NCI-H226 (cell line): ENCODE data around the gene CDC42SE1.
A peak's percentile ranks its signal among the peaks of the same experiment; 100 is the strongest.
"Not testable (repeated sequence)": the region's sequence is repeated elsewhere in the genome, so short reads cannot be mapped to it uniquely, and the experiment has no call there.

ENCODE experiments used
- DNase-seq: peaks from one replicate; pipeline ENCODE4 v3.0.0-alpha.2; 2015

CDC42SE1 gene, protein sequence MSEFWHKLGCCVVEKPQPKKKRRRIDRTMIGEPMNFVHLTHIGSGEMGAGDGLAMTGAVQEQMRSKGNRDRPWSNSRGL

DNA sequence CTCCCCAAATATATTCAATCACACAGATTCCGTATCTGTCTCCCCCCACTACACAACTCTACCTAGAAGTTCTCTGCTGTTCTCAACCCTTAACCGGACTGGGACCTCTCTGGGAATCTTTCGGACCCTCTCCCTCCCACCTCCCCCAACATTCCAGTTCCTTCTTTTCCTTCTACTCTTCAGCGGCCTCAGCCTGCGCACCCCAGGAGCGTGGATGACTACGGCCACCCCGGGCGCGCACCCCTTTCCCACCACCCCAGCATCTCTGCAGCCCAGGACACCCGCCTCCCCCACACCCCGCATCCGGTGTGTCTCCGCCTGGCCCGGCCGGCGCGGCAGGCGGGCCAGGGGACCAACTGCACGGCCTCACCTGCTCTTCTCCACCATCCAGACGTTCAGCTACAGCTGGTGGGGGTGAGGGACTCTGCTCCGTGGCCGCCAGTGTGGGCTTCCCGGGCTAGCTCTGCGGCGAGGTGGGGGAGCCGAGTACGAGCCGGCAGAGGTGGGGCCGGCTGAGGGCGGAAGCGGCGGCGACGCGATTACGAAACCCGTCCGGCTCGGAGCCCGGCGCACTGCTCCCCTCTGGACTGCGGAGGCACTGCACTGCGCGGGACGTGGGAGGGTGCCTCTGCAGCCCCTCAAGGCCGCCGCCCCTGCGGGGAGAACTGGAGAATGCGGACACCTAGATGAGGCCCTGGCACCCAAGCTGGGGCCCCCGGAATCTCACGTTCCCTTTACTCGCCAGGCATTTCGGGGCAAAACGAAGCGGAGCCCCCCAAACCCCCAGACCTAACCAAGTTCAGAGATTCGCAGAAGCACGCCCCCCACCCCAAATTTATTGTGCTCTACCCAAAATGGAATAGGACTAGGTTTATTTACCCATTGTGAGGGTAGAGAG lies at the start of gene CDC42SE1:
Gene CDC42SE1 (minus strand): TSS at position 514 of the 898 bp plus-strand sequence. CDS start 3,892 bp downstream, outside the sequence.
- DNase-seq, result peak; percentile 82

DNA sequence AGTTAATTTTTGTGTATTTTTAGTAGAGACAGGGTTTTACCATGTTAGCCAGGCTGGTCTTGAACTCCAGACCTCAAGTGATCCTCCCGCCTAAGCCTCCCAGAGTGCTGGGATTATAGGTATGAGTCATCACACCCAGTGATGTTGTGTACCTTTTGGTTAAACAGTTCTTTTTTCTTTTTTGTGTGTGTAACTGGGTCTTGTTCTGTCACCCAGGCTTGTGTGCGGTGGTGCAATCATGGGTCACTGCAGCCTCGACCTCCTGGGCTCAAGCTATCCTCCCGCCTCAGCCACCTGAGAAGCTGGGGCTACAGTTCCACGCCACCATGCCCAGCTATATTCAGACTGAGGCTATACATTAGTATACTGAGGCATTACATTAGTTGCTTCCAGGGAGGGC lies 48.9 kb upstream of the CDC42SE1 start:
- DNase-seq, result no peak

DNA sequence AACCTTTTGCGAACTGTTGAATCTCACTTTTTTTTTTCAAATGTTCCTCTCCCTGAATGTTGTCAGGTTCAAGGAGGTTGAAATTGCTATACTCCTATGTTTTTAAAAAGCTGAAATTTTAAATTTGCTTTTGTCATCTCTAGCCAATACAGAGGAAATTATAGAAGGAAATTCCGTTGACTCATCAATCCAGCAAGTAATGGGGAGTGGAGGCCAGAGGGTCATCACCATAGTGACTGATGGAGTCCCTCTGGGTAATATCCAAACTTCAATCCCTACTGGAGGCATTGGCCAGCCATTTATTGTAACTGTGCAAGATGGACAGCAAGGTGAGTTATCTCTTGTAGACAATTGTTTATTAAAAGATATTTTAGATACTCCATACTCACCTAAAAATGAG lies 47.5 kb upstream of the CDC42SE1 start:
- DNase-seq, result peak; percentile 15

DNA sequence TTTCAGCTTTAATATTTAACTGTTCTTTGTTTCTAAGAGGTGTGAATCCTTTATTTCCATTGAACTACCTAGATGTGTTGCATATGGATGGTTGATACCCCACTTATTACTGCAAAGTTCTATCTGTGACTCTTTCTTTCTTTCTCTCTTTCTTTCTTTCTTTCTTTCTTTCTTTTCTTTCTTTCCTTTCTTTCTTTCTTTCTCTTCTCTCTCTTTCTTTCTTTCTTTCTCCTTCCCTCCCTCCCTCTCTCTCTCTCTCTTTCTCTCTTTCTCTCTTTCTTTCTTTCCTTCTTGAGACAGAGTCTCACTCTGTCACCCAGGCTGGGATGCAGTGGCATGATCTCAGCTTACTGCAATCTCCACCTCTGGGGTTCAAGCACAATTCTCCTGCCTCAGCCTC lies 45.2 kb upstream of the CDC42SE1 start:
- no peak for DNase-seq

DNA sequence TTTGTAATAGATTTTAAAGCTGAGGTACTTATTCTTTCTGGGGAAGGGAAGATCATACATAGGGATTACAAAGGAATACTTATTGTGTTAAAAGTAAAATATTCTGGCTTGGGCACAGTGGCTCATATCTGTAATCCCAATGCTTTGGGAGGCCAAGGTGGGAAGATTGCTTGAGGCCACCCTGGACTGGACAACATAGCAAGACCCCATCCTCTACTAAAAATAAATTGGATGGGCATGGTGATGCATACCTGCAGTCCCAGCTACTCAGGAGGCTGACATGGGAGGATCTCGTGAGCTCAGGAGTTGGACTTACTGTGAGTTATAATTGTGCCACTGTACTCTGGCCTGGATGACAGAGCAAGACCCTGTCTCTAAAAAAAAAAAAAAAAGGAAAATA lies 38.7 kb upstream of the CDC42SE1 start:
- no peak for DNase-seq

DNA sequence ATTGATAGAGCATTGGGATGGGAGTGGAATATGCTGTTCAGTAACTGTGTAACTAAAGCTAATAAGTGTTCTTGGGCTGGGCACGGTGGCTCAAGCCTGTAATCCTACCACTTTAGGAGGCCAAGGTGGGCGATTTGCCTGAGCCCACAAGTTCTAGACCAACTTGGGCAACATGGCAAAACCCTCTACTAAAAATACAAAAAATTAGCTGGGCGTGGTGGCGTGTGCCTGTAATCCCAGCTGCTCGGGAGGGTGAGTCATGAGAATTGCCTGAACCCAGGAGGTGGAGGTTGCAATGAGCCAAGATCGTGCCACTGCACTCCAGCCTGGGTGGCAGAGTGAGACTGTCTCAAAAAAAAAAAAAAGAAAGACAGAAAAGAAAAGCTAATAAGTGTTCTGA lies 38.0 kb upstream of the CDC42SE1 start:
- not testable (repeated sequence) for DNase-seq

DNA sequence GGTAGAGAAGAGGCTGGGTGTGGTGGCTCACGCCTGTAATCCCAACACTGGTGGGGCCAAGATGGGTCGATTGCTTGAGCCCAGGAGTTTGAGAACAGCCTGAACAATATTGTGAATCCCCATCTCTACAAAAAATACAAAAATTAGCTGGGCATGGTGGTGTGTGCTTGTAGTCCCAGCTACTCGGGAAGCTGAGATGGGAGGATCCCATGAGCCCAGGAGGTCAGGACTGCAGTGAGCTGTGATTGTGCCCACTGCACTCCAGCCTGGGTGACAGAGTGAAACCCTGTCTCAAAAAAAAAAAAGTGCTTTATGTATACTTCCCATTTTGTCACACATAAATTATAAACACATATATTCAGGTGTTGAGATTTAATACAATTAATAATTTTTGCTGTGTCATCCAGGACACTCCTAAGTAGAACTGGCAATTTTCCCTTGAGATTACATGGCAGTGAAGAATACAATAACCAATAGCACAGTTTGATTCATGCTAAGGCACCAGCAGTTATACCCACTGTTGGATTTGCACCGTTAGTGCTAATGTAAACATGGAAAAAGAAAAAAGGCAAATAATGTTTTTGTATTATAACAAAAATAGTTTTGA lies 26.6 kb upstream of the CDC42SE1 start:
- DNase-seq, result no peak

DNA sequence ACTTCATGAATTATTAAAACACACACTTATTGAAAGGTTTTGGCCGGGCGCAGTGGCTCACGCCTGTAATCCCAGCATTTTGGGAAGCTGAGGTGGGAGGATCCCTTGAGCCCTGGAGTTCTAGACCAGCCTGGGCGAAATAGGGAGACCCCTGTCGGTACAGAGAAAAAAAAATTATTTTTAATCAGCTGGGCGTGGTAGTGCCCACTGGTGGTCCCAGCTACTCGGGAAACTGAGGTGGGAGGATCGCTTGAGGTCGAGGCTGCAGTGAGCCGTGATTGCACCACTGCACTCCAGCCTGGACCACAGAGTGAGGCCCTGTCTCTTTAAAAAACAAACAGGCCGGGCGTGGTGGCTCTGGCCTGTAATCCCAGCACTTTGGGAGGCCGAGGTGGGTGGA lies 12.8 kb upstream of the CDC42SE1 start:
- no peak for DNase-seq

DNA sequence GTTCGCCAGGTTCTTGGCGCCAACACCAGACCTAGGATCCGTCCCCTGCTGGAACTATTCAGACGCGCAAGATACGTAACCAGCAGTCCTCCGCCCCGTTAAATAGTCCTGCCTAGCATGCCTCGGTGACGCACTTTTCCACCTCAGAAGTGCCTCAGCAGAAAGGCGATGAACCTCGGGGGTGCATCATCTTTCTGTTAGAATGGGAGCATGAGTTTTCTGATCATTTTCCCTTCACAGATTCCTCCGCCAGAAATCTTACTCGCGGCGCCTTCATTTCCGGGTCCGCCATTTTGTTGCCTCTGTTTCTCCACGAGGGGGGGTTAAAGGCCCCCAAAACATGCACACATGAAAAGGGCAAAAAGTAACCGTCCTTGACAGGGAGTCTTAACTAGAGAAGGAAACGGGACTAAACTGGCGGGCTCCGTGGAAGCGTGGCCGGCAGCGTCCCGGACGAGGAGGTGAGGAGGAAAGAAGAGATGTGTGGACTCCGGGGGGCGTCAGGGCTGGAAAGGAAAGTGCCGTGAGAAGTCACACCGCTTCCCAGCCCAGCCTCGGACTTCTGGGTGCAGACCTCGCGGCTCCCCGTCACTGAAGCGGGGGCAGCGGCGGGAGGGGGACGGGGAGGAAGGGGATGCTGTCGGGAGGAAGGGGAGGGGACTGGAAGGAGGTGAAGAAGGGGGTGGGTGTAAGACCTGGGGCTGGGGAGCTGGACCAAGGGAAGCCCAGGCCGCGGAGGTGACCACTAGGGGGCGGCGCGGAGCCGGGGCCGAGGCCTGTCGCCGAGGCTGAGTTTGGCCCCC lies 11.3 kb upstream of the CDC42SE1 start, which contains the start of gene GABPB2:
Gene GABPB2 (plus strand): TSS at position 288 of the 803 bp plus-strand sequence. CDS start 17,429 bp downstream, outside the sequence.
- DNase-seq, result peak; percentile 94

DNA sequence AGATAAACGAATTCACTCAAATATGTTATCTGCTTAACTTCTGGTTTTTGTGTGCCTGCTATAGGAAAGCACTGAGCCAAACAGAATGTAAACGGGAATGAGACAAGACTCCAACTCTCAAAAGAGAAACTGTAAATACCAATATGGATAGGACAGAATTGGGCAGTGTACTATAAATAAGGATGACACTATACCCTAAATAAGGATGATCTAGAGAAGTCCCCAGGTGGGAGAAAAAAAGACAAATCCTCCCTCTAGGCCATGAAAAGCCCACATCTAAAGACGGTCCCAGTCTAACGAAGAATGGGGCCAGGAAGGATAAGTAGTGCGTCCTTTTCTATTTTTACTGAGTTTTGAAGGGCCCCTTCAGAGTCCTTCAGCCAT lies 9.7 kb upstream of the CDC42SE1 start:
- DNase-seq, result no peak

DNA sequence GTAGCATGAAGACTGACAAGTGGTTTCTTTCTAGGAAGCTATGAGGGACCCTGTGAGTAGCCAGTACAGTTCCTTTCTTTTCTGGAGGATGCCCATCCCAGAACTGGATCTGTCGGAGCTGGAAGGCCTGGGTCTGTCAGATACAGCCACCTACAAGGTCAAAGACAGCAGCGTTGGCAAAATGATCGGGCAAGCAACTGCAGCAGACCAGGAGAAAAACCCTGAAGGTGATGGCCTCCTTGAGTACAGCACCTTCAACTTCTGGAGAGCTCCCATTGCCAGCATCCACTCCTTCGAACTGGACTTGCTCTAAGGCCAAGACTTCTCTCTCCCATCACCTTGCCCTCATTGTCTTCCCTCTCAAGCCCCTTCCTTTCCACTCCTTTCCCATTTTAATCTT lies 7.8 kb upstream of the CDC42SE1 start:
- DNase-seq, result no peak

DNA sequence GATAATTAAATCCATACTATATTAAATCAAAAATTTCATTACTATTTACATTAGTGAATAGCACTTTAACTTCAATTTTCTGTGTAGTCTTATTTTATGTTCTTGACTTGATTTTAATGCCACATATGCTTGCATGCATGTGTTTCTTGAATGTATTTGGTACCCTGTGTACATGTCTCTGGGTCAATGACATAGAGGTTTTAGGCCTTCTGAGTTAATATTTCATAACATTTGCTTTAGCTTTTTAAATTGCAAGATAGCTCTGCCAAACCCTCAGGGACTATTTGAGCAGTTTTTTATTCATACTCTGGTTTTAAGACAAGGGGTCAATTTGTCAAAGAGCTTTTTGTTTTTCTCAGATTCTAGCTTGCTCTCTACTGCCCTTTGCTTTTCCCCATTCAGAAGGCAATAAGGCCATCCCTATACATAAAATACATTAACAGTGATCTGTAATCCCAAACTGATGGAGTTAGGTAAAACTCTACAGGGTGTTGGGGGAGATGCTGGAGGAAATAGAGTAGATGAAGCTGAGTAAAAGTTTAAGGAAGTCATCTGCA lies 5.7 kb upstream of the CDC42SE1 start:
- no peak for DNase-seq

DNA sequence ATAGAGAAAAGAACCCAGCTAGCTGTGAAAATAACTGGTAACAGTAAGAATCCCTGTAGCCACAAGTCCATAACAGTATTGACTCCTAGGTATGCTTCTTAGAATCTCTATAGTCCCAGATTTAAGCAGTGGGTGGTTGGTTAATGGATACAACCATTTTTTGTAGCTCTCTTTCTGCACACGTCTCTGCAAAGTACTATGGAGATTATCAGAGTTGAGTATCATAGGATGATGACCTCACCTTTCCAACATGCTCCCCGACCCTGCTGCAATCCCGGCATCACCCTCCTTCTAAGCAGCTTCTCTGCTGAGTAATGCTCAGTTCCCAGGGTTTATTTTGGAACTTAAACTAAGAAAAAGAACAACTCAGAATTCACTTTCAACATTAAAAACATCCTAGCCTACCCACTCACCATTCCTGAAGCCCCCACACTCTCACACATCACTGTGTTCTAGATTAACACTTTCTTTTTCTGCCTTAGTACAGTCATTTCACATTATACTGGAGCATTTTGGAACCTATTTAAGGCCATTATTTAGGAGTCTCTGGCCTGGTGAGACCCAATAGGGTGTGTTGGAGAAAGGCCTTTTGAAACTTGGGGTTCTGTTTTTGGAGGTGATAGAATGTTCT lies 3.4 kb upstream of the CDC42SE1 start:
- peak; percentile 90 for DNase-seq

DNA sequence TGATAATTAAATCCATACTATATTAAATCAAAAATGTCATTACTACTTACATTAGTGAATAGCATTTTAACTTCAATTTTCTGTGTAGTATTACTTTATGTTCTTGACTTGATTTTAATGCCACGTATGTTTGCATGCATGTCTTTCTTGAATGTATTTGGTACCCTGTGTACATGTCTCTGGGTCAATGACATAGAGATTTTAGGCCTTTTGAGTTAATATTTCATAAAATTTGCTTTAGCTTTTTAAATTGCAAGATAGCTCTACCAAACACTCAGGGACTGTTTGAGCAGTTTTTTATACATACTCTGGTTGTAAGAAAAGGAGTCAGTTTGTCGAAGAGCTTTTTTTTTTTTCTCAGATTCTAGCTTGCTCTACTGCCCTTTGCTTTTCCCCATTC lies 2.3 kb upstream of the CDC42SE1 start:
- DNase-seq, result no peak

DNA sequence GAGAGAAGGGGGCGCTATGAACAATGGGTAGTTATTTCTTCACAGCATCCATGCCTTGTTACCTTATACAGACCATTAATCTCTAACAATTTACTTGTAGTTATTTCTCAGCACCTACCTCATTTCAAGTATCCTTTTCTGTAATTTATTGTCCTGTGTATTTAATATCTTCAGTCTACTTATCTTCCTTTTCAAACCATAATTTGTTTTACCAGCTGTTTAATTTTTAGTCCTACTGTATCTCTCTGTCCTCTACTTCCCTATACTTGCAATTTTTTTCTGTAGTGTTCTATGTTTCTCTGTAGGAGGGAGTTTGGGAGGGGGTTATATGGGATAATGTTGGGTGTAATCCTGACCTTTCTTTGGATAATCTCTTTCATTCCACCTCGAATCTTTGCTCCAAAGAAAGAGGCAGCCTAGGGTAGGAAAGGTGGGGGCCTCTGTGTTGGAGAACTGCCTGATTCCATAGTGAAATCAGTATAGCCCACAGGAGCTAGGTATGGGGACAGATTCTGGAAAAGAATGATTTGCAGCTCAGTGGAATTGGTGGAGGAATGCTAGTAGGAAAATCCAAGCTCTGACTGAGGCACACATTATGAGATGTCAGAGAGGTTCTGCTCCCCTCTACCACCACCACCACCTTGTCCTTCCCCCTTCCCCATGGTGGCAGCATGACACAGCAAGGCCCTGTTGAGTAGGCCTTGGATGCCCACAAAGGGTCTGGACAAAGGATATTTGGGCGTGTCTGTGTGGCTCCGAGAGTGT lies 1.4 kb upstream of the CDC42SE1 start:
- no peak for DNase-seq

DNA sequence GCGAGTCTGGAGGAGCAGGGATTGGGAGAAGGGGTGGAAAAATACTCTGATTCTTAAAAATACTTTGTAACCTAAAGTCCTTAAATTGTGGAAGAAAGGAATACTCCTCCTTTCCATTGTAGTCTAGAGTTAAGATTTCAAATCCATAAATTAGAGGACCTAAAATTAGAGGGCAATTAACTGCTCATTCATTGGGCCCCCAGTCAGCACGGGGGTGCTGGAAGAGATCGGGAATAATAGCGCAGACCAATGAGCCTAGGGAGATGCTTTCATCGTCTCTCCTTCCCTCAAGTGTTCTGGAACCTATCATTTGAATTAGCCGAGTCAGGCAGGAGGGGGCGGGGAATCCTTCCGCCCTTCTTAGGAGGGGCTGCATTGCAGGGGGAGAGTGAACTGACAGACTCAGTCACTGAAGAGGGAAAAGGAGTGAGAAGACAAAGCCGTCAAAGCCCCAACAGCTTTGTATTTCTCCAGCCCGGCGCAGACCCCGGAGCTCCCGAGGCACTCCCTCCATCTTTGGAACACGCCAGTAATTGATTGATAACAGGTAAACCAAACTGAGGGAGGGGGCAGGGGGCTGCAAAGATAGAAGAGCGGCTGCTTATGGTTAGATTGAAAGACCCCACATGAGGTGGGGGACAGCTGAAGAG lies 710 bp upstream of the CDC42SE1 start, which contains the start of gene MLLT11:
Gene MLLT11 (plus strand): TSS at position 391 of the 650 bp plus-strand sequence. CDS start 6,828 bp downstream, outside the sequence.
- peak; percentile 17 for DNase-seq

DNA sequence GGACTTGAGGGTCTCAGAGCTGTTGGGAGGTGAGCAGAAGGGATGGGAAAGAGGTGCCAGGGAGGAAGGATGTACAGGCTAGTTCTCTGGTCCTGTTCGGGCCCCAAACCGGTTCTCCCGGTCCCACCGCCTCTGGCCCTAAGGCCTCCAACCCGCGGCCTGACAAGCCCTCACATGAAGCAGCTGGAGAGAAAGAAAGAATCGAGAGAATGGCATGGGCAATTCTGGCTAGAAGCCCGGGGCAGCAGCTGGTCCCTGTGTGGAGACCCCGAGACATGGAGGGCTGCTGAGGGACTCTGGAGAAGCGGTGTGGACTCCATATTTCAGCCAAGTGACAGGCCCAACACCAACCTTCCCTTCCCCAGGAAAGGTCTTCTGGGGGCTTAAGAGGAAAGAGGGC lies 730 bp downstream of the CDC42SE1 start:
- no peak for DNase-seq

DNA sequence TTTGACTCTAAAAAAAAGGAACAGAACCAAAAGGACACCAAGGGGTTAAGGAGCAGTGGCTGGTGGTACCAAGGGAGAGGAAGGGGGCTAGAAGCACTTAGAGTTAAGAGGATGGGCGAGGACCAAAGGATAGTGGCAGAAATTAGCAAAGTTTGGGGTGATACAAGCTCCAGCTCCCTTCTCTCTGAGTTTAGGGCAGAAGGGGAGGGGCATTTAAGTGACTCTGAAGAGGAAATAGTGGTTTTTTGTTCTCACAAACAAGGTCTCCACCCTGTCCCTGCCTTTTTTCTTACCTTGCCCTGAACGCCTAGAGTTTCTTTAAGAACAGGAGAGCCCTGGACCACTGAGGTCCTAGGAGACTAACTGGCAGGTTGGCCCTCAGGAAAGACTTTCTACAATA lies 3.3 kb downstream of the CDC42SE1 start:
- no peak for DNase-seq

DNA sequence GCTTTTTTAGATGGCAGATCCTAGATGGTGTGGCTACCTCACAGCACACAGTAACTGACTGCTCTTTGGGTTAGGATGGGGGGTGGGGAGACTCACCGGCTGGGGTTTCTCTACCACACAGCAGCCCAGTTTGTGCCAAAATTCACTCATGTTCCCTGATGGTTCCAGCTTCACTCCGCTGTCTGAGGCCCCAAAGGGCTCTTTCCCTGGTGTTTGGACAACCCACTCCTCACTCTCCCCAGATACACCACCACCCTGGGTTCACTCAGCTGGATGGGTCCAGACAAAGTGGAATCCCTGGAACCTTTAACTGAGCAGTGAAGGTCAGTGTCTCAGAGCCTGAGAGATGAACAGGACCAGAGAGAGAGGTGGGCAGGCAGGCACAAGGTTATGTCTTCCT lies 3.8 kb downstream of the CDC42SE1 start:
- DNase-seq, result no peak

DNA sequence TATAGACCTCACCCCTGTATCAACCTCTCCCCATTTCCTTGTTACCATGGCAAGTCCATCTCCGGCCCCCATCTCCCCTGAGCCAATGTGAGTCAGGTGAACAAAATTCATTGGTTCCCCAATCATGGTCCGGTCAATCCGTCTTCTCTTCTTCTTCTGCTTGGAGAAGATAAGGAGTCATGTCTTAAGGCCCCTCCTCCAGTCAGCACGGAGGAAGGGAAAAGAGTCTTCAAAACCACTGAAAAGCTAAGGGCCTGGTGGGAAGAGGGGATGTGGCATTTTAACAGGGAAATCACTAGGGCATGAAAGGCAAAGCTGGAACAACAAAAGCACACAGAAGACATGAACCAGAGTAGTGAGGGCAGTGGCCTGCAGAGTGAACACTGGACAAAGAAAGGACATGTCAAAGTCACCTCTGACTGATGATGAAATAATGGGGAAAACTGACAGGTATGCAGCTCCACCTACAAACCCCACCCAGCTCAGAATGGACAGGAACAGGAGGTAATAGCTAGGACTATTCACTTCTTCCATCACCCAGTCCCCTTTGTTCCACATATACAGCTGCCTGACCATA lies 4.4 kb downstream of the CDC42SE1 start:
- no peak for DNase-seq
